ENCODE results near the gene SEL1L3. TPM values are rescaled to one million over a fixed set of nuclear protein-coding genes. Genes with fewer than 3 reads are reported as not detected.

The SEL1L3 gene
- total and polyA plus RNA-seq, 2 of the 13 experiments (the other 11 are each of a cell fraction or from before 2014, with no cell fraction given), result 0.28 to 1.1 TPM

DNA sequence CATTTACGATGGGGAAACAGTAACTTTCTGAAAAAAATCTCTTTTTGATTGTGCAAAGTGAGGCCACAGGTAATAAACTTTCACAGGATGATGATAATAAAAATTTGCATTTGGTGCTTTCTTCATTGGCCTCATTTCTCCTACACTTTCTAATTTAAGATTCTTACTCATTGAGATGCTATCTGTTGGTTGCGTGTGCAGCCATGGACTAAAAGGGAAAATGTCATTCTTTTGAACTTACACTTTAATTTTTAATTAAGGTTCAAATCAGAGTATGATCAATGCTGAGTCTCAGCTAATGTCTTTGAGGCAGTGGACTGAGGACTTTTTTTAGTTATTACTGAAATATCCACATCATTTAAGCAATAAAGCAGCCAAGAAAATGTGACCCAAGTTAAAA lies 87.6 kb downstream of the SEL1L3 start:
- Histone ChIP-seq H3K4me3 (replicated peaks in 1 of 3; ENCODE audit: insufficient read depth in 1 of 3, low read depth in 2 of 3, low read length in 3 of 3) (no peak overlapping the region), H3K4me1 (ENCODE audit: insufficient read depth, low read length) (no peaks in the 10 kb centered on the region), H3K9me3 (ENCODE audit: low read length) (no peaks in the 10 kb centered on the region), H3K27me3 (ENCODE audit: control insufficient read depth in 1 of 2, insufficient read depth in 2 of 2, low read length in 2 of 2) (no peaks in the 10 kb centered on the region), H3K79me2 (ENCODE audit: insufficient read depth, low read length) (no peaks in the 10 kb centered on the region), H2AFZ (ENCODE audit: low read length) (no peak overlapping the region), H3K36me3 (replicated peaks in 1 of 2; ENCODE audit: control insufficient read depth in 1 of 2, insufficient read depth in 2 of 2, low read length in 2 of 2) (no peaks in the 10 kb centered on the region), H3K27ac (ENCODE audit: extremely low read length, insufficient read depth, low read length) (no peak overlapping the region), H3K9ac (ENCODE audit: insufficient read depth, low read depth, low read length) (no peak overlapping the region), H4K20me1 (ENCODE audit: insufficient read depth, low read length) (no peaks in the 10 kb centered on the region), H3K4me2 (ENCODE audit: low read depth, low read length) (no peak overlapping the region)
- FAIRE-seq, result no peak
- ChIA-PET CTCF (ENCODE audit: low intra/inter-chr PET ratio, low total read pairs) (no interaction called here), POLR2A (no interaction called here)
- in situ Hi-C loops (cut with HindIII; ENCODE audit: extremely low pct_ligation_motif_present, low pct_unique_long_range_greater_than_20kb) (no loop called here), intact Hi-C loops (cut with micrococcal nuclease; ENCODE audit: unreplicated experiment) (no loop called here)
- no peak for ATAC-seq
- no peak for DNase-seq (ENCODE audit: low spot score)
- 76% methylated on average over 2 of the region's 2 CpGs for WGBS (ENCODE audit: low lambda C conversion rate)
- BruUV-seq (replicated peaks), result no TSS peak
- TF ChIP-seq ZFP36 (IDR thresholded peaks at IDR 0.05; ENCODE audit: borderline replicate concordance, low read depth, low read length, partially characterized antibody), result no peak
- TF ChIP-seq, protein P1, sequence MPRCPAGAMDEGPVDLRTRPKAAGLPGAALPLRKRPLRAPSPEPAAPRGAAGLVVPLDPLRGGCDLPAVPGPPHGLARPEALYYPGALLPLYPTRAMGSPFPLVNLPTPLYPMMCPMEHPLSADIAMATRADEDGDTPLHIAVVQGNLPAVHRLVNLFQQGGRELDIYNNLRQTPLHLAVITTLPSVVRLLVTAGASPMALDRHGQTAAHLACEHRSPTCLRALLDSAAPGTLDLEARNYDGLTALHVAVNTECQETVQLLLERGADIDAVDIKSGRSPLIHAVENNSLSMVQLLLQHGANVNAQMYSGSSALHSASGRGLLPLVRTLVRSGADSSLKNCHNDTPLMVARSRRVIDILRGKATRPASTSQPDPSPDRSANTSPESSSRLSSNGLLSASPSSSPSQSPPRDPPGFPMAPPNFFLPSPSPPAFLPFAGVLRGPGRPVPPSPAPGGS (CRISPR knock-in tag; IDR thresholded peaks at IDR 0.05), result no peak
- no peak for TF ChIP-seq ZNF577 (CRISPR knock-in tag; IDR thresholded peaks at IDR 0.05; ENCODE audit: borderline replicate concordance, low read depth)
- TF ChIP-seq, protein P2, sequence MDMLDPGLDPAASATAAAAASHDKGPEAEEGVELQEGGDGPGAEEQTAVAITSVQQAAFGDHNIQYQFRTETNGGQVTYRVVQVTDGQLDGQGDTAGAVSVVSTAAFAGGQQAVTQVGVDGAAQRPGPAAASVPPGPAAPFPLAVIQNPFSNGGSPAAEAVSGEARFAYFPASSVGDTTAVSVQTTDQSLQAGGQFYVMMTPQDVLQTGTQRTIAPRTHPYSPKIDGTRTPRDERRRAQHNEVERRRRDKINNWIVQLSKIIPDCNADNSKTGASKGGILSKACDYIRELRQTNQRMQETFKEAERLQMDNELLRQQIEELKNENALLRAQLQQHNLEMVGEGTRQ (IDR thresholded peaks at IDR 0.05; ENCODE audit: low read depth, low read length), result no peak
- TF ChIP-seq, protein P2 (CRISPR knock-in tag; IDR thresholded peaks at IDR 0.05; ENCODE audit: borderline replicate concordance), result no peak
- TF ChIP-seq, protein P3, sequence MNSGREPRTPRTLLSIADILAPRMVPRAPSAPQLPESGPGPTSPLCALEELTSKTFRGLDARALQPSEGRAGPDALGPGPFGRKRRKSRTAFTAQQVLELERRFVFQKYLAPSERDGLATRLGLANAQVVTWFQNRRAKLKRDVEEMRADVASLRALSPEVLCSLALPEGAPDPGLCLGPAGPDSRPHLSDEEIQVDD (CRISPR knock-in tag; IDR thresholded peaks at IDR 0.05; ENCODE audit: borderline replicate concordance), result no peak
- TF ChIP-seq, protein P4, sequence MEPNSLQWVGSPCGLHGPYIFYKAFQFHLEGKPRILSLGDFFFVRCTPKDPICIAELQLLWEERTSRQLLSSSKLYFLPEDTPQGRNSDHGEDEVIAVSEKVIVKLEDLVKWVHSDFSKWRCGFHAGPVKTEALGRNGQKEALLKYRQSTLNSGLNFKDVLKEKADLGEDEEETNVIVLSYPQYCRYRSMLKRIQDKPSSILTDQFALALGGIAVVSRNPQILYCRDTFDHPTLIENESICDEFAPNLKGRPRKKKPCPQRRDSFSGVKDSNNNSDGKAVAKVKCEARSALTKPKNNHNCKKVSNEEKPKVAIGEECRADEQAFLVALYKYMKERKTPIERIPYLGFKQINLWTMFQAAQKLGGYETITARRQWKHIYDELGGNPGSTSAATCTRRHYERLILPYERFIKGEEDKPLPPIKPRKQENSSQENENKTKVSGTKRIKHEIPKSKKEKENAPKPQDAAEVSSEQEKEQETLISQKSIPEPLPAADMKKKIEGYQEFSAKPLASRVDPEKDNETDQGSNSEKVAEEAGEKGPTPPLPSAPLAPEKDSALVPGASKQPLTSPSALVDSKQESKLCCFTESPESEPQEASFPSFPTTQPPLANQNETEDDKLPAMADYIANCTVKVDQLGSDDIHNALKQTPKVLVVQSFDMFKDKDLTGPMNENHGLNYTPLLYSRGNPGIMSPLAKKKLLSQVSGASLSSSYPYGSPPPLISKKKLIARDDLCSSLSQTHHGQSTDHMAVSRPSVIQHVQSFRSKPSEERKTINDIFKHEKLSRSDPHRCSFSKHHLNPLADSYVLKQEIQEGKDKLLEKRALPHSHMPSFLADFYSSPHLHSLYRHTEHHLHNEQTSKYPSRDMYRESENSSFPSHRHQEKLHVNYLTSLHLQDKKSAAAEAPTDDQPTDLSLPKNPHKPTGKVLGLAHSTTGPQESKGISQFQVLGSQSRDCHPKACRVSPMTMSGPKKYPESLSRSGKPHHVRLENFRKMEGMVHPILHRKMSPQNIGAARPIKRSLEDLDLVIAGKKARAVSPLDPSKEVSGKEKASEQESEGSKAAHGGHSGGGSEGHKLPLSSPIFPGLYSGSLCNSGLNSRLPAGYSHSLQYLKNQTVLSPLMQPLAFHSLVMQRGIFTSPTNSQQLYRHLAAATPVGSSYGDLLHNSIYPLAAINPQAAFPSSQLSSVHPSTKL (CRISPR knock-in tag; IDR thresholded peaks at IDR 0.05), result no peak
- TF ChIP-seq, protein P5, sequence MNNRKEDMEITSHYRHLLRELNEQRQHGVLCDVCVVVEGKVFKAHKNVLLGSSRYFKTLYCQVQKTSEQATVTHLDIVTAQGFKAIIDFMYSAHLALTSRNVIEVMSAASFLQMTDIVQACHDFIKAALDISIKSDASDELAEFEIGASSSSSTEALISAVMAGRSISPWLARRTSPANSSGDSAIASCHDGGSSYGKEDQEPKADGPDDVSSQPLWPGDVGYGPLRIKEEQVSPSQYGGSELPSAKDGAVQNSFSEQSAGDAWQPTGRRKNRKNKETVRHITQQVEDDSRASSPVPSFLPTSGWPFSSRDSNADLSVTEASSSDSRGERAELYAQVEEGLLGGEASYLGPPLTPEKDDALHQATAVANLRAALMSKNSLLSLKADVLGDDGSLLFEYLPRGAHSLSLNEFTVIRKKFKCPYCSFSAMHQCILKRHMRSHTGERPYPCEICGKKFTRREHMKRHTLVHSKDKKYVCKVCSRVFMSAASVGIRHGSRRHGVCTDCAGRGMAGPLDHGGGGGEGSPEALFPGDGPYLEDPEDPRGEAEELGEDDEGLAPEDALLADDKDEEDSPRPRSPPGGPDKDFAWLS (CRISPR knock-in tag; IDR thresholded peaks at IDR 0.05; ENCODE audit: borderline replicate concordance), result no peak
- TF ChIP-seq ZNF572 (CRISPR knock-in tag; IDR thresholded peaks at IDR 0.05), result no peak
- no peak for TF ChIP-seq KLF11 (CRISPR knock-in tag; IDR thresholded peaks at IDR 0.05)
- TF ChIP-seq PHF21A (CRISPR knock-in tag; IDR thresholded peaks at IDR 0.05), result no peak
- TF ChIP-seq ZNF674 (CRISPR knock-in tag; IDR thresholded peaks at IDR 0.05; ENCODE audit: low read depth), result no peak
- no peak for TF ChIP-seq FOXJ3 (CRISPR knock-in tag; IDR thresholded peaks at IDR 0.05; ENCODE audit: borderline replicate concordance)

All from HepG2 (cell line).